HG03103 (cell line): Measurements from ENCODE around the gene CRB2.

Source experiments
- ATAC-seq: cut with Tn5 transposase; IDR thresholded peaks from one replicate; pipeline ENCODE4 v1.9.1; 2021; ENCODE audit warnings: low read depth; ENCODE audit not compliant: unreplicated experiment

CRB2 gene

DNA sequence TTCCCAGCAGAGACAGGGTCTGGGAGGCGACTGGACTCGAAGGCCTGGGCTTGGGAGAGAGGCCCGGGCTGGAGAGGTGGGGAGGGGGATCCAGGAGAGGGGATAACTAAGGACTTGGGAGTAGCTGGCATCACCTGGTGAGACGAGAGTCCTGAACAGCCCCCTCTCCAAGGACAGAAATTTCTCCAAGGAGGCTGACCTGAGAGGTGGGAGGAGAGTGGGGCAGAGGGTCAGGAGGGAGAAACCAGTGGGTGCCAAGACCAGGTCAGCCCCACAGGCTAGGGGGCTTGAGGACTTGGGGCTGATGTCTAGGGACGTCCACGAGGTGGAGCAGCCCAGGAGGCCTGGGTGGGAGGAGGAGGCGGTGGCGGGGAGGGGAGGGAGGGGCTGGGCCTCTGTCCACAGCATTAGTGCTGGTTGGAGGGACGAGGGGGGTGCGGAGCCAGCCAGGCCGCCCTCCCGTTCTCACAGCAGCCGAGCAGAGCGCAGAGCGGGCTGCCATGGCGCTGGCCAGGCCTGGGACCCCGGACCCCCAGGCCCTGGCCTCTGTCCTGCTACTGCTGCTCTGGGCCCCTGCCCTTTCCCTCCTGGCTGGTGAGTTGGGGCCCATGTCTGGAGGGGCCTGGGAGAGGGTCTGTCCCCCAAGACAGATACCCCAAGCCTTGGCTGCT lies at the start of gene CRB2:
CRB2 (plus strand) TSS at position 437 of the 671 bp plus-strand sequence; CDS start at position 501, 64 bp downstream.
- no peak for ATAC-seq

DNA sequence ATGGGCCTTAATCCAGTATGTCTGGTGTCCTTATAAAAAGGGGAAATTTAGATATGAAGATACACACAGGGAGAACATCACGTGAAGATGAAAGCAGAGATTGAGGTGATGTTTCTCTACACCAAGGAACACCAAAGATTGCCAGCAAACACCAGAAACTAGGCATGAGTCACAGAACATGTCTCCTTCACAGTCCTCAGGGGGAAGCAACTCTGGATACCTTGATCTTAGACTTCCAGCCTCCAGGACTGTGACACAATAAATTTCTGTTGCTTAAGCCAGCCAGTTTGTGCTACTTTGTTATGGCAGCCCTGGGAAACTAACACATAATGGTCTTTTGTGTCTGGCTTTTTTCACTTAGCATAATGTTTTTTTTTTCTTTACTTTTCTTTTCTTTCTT lies 46.4 kb upstream of the CRB2 start:
- no peak for ATAC-seq

DNA sequence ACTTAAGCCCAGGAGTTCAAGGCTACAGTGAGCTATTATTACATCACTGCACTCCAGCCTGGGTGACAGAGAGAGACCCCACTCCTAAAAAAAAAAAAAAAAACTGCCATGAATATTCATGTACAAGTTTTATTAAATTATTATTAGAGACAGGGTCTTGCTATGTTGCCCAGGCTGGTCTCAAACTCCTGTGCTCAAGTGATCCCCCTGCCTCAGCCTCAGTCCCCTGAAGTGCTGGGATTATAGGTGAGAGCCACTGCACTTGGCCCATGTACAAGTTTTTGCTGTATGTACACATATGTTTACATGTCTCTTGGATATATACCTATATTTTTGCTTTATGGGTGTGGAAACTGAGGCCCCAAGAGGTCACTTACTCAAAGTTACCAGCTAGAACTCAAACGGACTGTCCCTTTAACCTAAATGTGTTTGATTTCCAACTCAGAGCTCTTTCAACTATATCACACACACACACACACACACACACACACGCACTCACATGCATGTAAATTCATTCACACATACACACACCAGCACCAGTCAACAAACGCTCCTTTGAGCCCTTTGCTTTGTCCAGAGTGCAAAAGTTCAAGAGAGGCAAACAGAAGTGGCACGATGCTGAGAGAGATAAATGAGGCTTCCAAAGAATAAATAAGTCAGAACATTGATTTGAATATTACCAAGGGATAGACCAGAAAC lies 45.3 kb upstream of the CRB2 start:
- ATAC-seq = no peak

DNA sequence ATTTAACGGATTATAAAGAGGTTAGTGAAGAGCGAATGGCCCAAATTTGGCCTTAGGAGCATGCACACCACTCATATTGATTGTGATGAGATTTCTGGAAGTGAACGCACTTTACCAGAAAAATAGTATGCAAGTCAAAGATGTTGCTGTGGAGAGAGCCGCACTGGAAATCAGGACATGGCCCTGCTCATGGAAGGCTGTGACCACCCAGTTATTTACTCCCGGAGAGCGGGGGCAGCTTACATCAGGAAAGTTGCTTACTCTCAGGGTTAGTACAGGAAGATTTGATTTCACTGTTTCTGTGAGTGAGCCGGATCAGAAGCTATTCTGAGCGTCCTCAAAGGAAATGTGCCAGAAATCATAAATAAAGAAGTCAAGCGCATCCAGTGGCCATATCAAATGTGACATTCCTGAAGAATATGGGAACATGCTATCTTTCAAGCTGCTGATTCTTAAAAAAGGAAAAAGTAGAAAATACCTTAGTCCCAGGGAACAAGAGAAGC lies 44.7 kb upstream of the CRB2 start:
- ATAC-seq = no peak

DNA sequence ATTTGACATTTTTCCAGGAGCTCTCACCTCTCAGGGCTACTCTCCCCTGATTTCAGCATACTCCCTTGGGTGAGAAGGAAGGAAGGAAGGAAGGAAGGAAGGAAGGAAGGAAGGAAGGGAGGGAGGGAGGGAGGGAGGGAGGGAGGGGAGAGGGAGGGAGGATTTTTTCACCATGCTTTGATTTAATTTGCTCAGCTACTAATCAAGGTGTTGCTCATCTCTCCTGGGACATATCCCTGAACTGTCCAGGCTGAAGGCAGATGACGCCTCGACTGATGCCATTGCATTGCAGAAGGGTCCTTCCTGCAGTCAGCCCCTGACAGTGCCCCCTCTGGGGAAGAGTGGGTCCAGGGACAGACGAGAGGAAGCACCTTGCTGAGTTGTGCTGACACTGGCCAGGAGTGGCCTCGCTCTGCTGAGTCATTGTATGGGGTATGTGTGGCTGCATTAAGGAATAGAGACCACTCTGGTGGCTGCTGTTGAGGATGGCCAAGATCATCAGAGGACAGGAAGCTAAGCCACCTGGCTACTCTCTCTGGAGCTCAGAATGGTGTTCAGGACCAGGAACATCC lies 43.6 kb upstream of the CRB2 start:
- no peak for ATAC-seq

DNA sequence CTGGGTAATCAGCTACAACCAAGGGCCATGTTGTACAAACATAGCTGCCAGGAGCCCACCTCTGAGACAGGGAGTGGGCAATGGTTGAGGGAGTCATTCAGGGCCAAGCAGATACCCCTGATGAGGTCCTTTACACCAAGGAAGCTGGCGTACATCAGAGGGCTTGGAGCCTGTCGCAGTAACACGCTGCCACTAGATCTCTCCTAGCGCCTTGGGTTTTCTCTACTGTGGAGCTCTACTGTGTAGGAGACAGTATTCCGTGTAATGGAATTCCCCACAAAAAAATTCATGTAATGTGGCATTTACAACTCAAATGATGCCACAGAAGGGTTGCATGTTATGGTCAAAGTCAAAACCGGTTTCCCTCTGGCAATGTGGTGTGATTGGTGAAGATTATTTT lies 41.4 kb upstream of the CRB2 start:
- ATAC-seq = no peak

DNA sequence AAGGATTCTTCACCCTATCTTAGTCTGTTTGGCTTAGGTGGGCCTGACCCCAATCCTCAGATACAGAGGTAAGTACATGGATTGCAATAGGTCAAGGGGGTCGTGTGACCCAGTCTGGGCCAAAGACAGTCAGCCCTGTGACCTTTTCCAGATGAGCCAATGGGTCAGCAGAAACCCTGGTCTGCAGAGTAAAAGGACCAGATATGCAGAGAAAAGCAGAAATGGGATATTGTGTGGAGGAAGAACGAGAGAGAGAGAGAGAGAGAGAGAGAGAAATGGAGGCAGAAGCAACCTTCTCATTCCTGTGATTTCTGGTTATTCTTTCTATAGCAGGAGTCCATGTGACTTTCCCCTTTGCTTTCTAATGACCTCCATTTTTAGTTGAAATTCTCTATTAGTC lies 40.4 kb upstream of the CRB2 start:
- ATAC-seq = no peak

DNA sequence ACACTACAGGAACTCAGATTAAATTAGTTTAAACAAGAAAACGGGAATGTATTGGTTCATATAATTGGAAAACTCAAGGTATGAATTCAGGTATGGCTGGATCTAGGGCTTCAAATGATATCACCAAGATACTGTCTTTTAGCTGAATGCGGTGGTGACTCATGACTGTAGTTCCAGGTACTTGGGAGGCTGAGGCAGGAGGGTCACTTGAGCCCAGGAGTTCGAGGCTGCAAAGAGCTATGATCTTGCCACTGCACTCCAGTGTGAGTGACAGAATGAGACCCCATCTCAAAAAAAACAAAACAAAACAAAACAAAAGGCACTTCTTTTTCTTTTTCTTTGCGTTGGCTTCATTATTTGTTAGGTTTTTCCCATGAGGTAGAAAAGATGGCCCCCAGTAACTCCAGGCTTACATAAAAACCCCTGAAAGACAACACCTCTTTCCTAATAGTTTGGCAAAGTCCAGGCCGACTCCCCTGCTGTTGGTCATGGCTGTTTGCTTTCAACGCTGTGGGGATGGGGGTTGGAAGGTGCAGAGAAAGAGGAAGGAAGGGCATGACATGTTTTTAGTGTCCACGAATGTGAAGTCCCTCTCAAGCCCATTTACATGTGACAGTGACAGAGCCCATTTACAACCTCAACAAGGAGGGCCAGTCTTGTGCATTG lies 39.8 kb upstream of the CRB2 start:
- no peak for ATAC-seq

DNA sequence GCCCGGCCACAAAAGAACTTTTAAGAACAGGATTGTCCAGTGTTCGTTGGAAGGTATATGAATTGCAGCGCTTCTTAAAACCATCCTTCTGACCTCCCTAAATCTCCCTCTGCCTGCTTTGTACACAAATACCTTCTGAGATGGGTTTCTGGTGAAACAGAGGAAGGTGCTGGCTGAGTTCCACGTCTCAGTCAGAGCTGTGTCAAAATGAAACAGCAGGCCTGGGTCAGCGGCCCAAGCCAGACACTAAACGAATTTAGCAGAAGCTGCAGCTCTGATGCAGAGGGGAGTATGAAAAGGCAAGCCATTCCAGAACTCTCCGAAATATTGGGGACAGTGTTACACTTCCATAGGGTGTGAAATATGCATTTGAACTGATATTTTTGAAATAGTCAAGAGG lies 37.8 kb upstream of the CRB2 start:
- peak; percentile 49 for ATAC-seq

DNA sequence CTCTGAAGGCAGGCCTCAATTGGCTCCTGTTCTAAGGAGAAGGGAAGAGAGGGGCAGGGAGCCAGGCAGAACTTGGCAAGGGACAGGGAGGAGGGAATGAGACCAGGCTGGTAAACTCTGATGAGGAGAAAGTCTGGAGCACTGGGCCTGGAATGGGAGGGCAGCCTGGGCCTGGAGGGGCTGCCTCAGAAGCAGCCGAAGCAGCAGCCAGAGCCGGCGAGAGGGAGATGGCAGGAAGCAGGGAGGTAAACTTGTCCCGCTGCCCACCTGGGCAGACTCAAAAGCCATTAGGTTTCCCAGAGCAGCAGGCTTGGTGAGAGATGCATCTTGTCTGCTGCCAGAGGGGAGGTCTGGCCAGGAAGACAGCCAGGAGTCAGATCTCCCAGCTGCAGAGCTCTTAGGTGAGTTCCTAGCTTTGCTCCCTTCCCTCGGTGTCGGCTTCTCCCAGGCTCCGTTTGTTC lies 37.0 kb upstream of the CRB2 start:
- no peak for ATAC-seq

DNA sequence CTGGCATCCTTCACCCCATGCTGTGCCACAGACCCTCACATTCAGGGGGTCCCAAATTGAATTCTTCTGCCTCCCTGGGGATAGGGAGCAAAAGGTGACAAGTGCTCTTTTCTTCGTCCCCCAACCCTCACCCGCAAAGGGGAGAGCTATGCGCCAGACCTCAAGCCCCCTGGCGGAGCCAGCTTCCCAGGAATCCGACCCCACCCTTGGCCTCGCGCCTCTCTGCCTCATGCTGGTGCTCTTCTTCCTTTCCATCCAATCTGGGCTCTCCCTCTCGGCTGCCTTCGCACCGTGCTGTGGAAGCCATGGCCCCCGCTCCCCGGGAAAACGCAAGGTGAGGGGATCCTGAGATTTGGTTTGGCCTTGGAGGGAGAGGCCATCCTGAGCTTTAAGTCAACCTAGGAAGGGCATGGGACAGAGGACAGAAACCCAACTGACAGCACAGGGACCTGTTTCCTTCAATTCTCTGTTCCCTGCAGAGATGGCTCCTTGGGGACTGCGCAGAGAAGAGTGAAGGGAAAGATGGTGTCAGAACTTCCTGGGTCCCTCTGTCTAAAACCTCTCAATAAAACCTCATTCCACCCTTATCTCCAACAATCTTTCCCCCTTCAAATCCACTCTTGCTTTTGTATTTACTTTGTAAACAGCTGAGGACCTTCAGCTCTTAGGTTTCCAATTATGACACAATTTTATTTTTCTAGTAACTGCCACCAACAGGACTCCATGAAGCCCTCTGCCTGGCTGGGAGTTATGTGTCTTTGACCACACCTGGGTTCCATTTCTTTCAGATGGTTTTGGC lies 36.3 kb upstream of the CRB2 start:
- no peak for ATAC-seq

DNA sequence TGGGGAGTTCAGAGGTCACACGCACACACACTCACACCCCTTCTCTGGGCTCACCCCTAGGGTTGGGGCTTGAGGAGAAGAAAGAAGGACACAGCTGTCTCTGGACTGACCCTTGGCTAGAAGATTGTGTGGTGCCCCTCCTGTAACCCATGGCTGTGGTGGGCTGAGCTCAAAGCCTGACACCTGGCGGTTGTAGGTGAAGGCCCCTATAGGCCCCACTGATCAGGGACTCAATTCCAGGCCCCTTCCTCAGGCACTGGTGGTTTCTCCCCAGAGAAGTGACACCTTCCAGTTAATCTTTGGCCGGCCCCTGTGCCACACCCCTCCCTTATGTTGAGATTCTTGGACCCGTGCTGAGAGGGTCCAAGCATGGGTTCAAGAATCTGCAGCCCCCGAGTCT lies 35.2 kb upstream of the CRB2 start:
- no peak for ATAC-seq

DNA sequence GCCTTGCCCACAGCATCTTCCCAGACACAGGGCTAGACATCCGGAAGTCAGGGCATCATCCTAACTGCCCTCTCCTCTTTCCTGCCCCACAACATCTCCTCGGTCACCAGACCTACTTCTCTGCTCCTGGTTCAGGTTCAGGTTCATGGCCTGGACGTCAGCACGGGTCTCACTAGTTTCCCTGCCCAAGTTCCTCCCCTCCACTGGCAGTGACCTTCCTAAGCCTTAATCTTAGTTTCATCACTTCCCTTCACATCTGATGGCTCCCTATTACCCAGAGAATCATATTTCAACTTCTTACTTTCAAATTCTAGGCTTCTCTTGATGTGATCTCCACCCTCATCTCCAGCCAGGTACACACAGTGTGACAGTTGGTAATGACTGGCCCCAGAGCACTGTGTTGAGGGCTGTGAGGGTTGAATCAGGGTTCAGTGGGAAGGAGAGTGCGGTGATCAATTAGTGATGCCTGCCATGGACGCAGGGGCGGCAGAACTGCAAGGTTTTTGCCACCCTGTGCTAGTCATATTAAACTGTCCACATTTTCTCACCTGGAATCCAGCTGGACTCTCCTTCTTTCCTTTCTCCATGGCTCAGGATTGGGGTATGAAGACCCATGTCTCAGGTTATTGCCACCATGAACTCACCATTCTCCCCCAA lies 34.3 kb upstream of the CRB2 start:
- no peak for ATAC-seq

DNA sequence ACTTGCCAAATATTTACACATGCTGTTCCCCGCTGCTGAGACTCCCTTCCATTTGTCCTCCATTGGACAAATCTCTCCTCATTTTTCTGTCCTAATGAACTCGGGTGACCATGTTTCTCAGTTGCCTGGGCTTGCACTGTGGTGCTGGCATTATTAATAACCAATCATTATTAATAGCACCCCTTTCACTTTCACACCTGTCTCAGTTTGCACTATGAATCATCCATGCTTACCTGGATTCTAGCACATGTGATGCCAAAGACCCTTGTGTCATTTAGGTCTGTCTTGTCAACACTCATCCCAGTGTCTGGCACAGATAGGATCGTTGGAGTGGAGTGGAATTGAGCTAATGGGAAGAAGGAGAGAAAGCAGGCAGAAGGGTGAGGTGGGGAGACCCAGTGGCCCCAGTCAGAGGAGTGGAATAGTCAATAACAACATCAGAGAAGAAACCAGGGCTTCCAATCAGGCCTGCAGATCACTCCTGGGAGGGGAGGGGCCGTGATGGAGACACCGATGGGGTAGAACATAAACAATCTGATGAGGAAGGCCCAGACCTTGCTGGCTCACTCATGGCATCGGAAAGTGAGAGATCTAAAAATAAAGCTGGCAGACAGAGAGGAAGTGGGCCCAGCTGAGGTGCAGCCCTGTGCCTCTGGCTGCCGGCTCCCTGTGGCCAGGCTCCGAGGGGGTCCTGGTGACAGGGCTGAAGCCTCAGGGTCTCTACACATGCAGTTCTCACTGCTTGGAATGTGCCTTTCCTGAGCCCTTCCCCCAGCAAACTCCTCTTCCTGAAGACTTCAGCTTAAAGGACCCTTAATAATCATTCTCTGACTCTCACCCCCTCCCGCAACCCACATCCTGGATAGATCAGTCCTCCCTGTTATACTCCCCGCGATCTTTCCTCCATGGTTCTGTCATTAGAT lies 33.5 kb upstream of the CRB2 start:
- ATAC-seq = peak; percentile 37

DNA sequence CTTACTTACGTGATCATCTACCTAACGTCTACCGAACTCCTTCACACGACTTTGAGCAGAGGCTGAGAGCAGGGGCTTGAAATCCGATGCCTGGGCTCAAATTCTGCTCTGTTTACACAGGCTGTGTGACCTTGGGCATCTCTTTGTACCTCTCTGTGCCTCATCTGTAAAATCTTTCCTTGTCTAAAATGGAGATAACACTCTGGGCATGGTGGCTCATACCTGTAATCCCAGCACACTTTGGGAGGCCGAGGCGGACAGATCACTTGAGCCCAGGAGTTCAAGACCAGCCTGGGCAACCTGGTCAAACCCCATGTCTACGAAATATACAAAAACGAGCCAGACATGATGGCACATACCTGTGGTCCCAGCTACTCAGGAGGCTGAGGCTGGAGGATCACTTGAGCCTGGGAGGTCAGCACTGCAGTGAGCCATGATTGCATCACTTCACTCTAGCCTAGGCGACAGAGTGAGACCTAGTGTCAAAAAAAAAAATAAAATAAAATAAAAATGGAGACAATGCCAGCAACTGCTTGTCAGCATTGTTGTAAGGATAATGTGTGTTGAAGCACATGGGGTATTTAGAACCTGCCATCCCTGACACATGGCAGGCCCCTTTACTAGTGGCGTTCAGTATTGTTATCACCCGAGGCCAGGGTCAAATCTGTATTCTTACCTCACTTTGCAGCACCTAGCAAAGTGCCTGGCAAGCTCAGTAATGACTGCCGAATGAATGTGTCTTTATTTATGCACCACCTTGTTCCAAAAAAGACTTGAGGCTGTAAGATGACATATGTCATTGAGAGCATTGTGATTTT lies 32.6 kb upstream of the CRB2 start:
- ATAC-seq = no peak

DNA sequence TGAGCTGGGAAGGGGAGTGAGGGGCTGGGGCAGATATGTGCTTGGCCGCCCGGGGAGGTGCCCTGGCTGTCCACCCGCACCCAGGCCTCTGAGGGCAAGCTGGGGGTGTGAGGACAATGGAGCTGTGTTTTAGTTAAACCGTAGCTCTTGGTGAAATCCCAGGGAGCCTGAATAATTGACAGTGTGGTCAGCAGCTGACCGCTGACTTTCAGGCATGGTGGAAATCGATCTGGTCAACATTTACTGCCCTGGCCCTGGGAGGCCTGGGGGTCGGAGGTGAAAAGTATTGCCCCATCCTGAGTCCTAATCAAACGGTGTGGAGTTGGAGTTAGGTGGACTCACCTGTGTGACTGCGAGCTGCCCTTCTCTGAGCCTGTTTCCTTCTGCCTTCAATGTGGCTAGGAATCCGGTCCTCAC lies 31.2 kb upstream of the CRB2 start:
- ATAC-seq = no peak

DNA sequence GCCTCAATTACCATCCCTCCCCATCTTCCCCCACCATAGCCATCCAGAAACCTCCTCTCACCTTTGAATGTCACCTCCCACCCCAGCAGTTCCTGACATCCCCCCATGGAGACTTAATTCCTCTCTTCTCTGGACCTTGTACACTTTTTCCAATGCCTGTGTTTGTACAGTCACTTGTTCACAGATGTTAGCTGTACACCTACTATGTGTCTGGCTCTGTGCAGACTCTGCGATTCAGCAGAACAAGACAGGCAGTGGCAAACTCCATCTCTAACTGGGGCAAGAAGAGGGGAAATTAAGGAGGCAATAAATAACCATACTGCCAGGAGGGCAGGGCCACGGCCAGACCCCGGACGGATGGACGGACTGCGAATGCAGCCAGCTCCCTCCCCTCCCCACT lies 29.8 kb upstream of the CRB2 start:
- no peak for ATAC-seq

DNA sequence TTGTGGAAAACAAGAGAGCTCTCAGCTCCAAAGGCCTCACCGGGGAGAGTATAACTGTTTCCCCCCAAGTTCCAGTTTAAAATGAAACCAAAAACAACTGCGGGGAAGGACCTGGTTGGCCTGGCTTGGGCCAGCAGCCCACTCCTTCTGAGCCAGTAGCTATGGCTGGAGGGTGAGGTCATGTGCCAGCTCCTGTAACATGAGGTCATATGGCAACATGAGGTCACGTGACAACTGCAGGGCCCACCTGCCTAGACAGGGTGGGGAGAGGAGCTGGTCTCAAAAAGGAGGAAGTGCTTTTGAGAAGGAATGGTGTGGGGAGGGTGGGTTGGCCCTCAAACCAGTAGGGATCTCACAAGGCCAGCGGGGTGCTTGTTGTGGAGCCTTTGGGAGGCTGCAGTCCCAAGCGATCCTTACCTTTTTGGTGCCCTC lies 29.3 kb upstream of the CRB2 start:
- peak; percentile 45 for ATAC-seq
